ENCODE data around the gene TAS2R42.

TAS2R42 gene

GRCh38 chr12:11166300-11166699 lies 20.4 kb downstream of the TAS2R42 start:
- Mint-ChIP-seq H3K36me3 (peaks cover 36 to 49% of the 10 kb centered on the region in 2 donors), H3K27ac (no peak overlapping the region)

GRCh38 chr12:11164384-11164783 lies 22.4 kb downstream of the TAS2R42 start:
- H3K27ac Mint-ChIP-seq, result no peak overlapping the region
- no peaks in the 10 kb centered on the region for H3K9me3 Mint-ChIP-seq
- ATAC-seq (replicated peaks), result peak; percentile 64 to 68
- peaks cover 36 to 56% of the 10 kb centered on the region in 2 donors for H3K4me1 Mint-ChIP-seq
- peaks cover 38 to 54% of the 10 kb centered on the region in 2 donors for H3K36me3 Mint-ChIP-seq
- no peaks in the 10 kb centered on the region for H3K27me3 Mint-ChIP-seq
- H3K4me3 Mint-ChIP-seq, result no peak overlapping the region
- no peak for DNase-seq

More at GRCh38 chr12:11166300-11166699, 20.4 kb downstream of the TAS2R42 start:
- H3K9me3 Mint-ChIP-seq, result no peaks in the 10 kb centered on the region
- DNase-seq, result no peak
- ATAC-seq (replicated peaks), result no peak
- H3K4me1 Mint-ChIP-seq, result peaks cover 37 to 65% of the 10 kb centered on the region in 2 donors
- H3K4me3 Mint-ChIP-seq, result no peak overlapping the region
- H3K27me3 Mint-ChIP-seq, result no peaks in the 10 kb centered on the region

GRCh38 chr12:11162502-11162901 lies 24.2 kb downstream of the TAS2R42 start:
- DNase-seq, result no peak
- ATAC-seq (replicated peaks), result no peak
- no peaks in the 10 kb centered on the region for H3K9me3 Mint-ChIP-seq
- H3K27ac Mint-ChIP-seq, result no peak overlapping the region
- H3K4me3 Mint-ChIP-seq, result no peak overlapping the region
- no peaks in the 10 kb centered on the region for H3K27me3 Mint-ChIP-seq
- H3K36me3 Mint-ChIP-seq, result peaks cover 35 to 52% of the 10 kb centered on the region in 2 donors
- peaks cover 30 to 42% of the 10 kb centered on the region in 2 donors for H3K4me1 Mint-ChIP-seq

GRCh38 chr12:11158885-11159444 lies 27.8 kb downstream of the TAS2R42 start:
- peaks cover 2 to 5% of the 10 kb centered on the region in 2 donors for H3K9me3 Mint-ChIP-seq
- no peak for ATAC-seq (replicated peaks)
- H3K27ac Mint-ChIP-seq, result no peak overlapping the region
- DNase-seq, result no peak
- no peak overlapping the region for H3K4me3 Mint-ChIP-seq
- H3K4me1 Mint-ChIP-seq, result peaks cover 10 to 17% of the 10 kb centered on the region in 2 donors
- H3K27me3 Mint-ChIP-seq, result no peaks in the 10 kb centered on the region
- H3K36me3 Mint-ChIP-seq, result peaks cover 43 to 56% of the 10 kb centered on the region in 2 donors

GRCh38 chr12:11154400-11154925 lies 32.3 kb downstream of the TAS2R42 start:
- no peaks in the 10 kb centered on the region for H3K27me3 Mint-ChIP-seq
- peaks cover 37 to 46% of the 10 kb centered on the region in 2 donors for H3K36me3 Mint-ChIP-seq
- no peak overlapping the region for H3K4me3 Mint-ChIP-seq
- ATAC-seq (replicated peaks) (no peak), DNase-seq (no peak)
- H3K9me3 Mint-ChIP-seq, result peaks cover 5% of the 10 kb centered on the region in 2 donors
- H3K4me1 Mint-ChIP-seq, result peaks cover 0 to 5% of the 10 kb centered on the region in 2 donors
- no peak overlapping the region for H3K27ac Mint-ChIP-seq

- DNase-seq (no peak), ATAC-seq (replicated peaks) (no peak)
- Mint-ChIP-seq H3K36me3 (peaks cover 36 to 43% of the 10 kb centered on the region in 2 donors), H3K27ac (no peak overlapping the region), H3K4me1 (peaks cover 0 to 5% of the 10 kb centered on the region in 2 donors), H3K4me3 (no peak overlapping the region), H3K9me3 (peaks cover 5 to 8% of the 10 kb centered on the region in 2 donors), H3K27me3 (no peaks in the 10 kb centered on the region)
Measured at GRCh38 chr12:11152725-11153124, 34.0 kb downstream of the TAS2R42 start.

- Mint-ChIP-seq H3K4me3 (no peak overlapping the region), H3K9me3 (peaks cover 0 to 5% of the 10 kb centered on the region in 2 donors), H3K36me3 (peaks cover 29 to 36% of the 10 kb centered on the region in 2 donors), H3K27ac (no peak overlapping the region), H3K27me3 (no peaks in the 10 kb centered on the region), H3K4me1 (peaks cover 0 to 2% of the 10 kb centered on the region in 2 donors)
- DNase-seq (no peak), ATAC-seq (replicated peaks) (no peak)
Measured at GRCh38 chr12:11150832-11151231, 35.9 kb downstream of the TAS2R42 start.

- DNase-seq (no peak), ATAC-seq (replicated peaks) (no peak)
- no peak overlapping the region for H3K27ac Mint-ChIP-seq
- no peaks in the 10 kb centered on the region for H3K27me3 Mint-ChIP-seq
- H3K36me3 Mint-ChIP-seq, result peaks cover 35 to 49% of the 10 kb centered on the region in 2 donors
- peaks cover 13 to 19% of the 10 kb centered on the region in 2 donors for H3K4me1 Mint-ChIP-seq
- no peak overlapping the region for H3K4me3 Mint-ChIP-seq
- peaks cover 14 to 15% of the 10 kb centered on the region in 2 donors for H3K9me3 Mint-ChIP-seq
Measured at GRCh38 chr12:11147420-11147819, 39.3 kb downstream of the TAS2R42 start.

GRCh38 chr12:11144297-11144696 lies 42.4 kb downstream of the TAS2R42 start:
- ATAC-seq (replicated peaks) (no peak), DNase-seq (no peak)
- peak overlapping the region; percentile 47 for H3K27ac Mint-ChIP-seq
- no peak overlapping the region for H3K4me3 Mint-ChIP-seq
- H3K4me1 Mint-ChIP-seq, result peaks cover 19 to 38% of the 10 kb centered on the region in 2 donors
- H3K27me3 Mint-ChIP-seq, result no peaks in the 10 kb centered on the region
- peaks cover 12 to 18% of the 10 kb centered on the region in 2 donors for H3K9me3 Mint-ChIP-seq
- peaks cover 43 to 58% of the 10 kb centered on the region in 2 donors for H3K36me3 Mint-ChIP-seq

GRCh38 chr12:11143352-11143751 lies 43.4 kb downstream of the TAS2R42 start:
- no peak for ATAC-seq (replicated peaks)
- no peak for DNase-seq
- no peak overlapping the region for H3K27ac Mint-ChIP-seq
- H3K4me1 Mint-ChIP-seq, result peaks cover 19 to 38% of the 10 kb centered on the region in 2 donors
- H3K27me3 Mint-ChIP-seq, result no peaks in the 10 kb centered on the region
- no peak overlapping the region for H3K4me3 Mint-ChIP-seq
- peaks cover 9 to 19% of the 10 kb centered on the region in 2 donors for H3K9me3 Mint-ChIP-seq
- H3K36me3 Mint-ChIP-seq, result peaks cover 42 to 58% of the 10 kb centered on the region in 2 donors

- peaks cover 19 to 38% of the 10 kb centered on the region in 2 donors for H3K4me1 Mint-ChIP-seq
Measured at GRCh38 chr12:11136075-11136474, 50.7 kb downstream of the TAS2R42 start.

More at GRCh38 chr12:11136075-11136474, 50.7 kb downstream of the TAS2R42 start:
- ATAC-seq (replicated peaks) (peak; percentile 91 to 94), DNase-seq (no peak)
- Mint-ChIP-seq H3K4me3 (no peak overlapping the region), H3K9me3 (peaks cover 0 to 4% of the 10 kb centered on the region in 2 donors), H3K27me3 (no peaks in the 10 kb centered on the region), H3K27ac (no peak overlapping the region), H3K36me3 (peaks cover 16 to 33% of the 10 kb centered on the region in 2 donors)
